GM12878 (cell line): Measurements from ENCODE around the gene COL4A3. TPM values are rescaled to one million over a fixed set of nuclear protein-coding genes. Genes with fewer than 3 reads are reported as not detected.

Experiments used
- ATAC-seq: fragments of 200-7000 bp; cut with Tn5 transposase; 3 replicates; pipeline ENCODE4 v1.9.1; 2020; ENCODE audit warnings: mild to moderate bottlenecking, moderate library complexity
- BruUV-seq: library from RNA; stranded (reverse); fragments of 400-500 nt; replicated peaks from 2 replicates; lab custom pipeline; 2021; lab: Mats Ljungman, UMichigan
- CTCF ChIA-PET: fragments of 300-600 bp; sonication (Branson Sonifier 250); formaldehyde crosslinking; extraction: SDS; loops from one replicate; lab custom pipeline; 2021; ENCODE audit warnings: inconsistent platforms; lab: Yijun Ruan, JAX
- POLR2A ChIA-PET: fragments of 350-600 bp; formaldehyde crosslinking; extraction: SDS; loops from one replicate; lab custom pipeline; 2021; ENCODE audit warnings: inconsistent platforms; lab: Charles Lee
- RAD21 ChIA-PET: fragments of 300-600 bp; sonication (Branson Sonifier 250); formaldehyde crosslinking; loops from one replicate; lab custom pipeline; 2023; ENCODE audit warnings: antibody characterized with exemption; ENCODE audit not compliant: unreplicated experiment; lab: Charles Lee
- SMC1A ChIA-PET: fragments of 300-600 bp; sonication (Branson Sonifier 250); formaldehyde crosslinking; loops from one replicate; lab custom pipeline; 2023; ENCODE audit not compliant: unreplicated experiment, uncharacterized antibody; lab: Charles Lee
- DNase-seq: peaks from one replicate; pipeline ENCODE4 v3.0.0-alpha.2; 2011; ENCODE audit warnings: low read depth, low spot score
- FAIRE-seq: peaks from 3 replicates; lab custom pipeline; 2011; peaks lifted over from hg19 to GRCh38; lab: Jason Lieb, UNC
- H2AFZ ChIP-seq: 2 replicates; pipeline ENCODE4 v1.6.0; 2011; ENCODE audit warnings: low read depth, low read length, control low read depth; ENCODE audit not compliant: control insufficient read depth
- H3K27ac ChIP-seq: 2 replicates; pipeline ENCODE4 v1.5.1; 2011; ENCODE audit warnings: control low read depth; ENCODE audit not compliant: control insufficient read depth, insufficient read depth
- H3K27me3 ChIP-seq, 2 experiments: replicated peaks in 1 of 2; 2 replicates each; pipeline versions ENCODE4 v1.6.0 to v1.6.1; 2011; ENCODE audit warnings: low read length in 1 of 2; ENCODE audit not compliant: control insufficient read depth in 2 of 2, insufficient read depth in 2 of 2
- H3K36me3 ChIP-seq, 2 experiments: 2 replicates each; pipeline ENCODE4 v1.5.1; 2011; ENCODE audit warnings: low read length in 1 of 2; ENCODE audit not compliant: control insufficient read depth in 2 of 2, insufficient read depth in 2 of 2
- H3K4me1 ChIP-seq: 2 replicates; pipeline ENCODE4 v1.6.1; 2011; ENCODE audit warnings: mild to moderate bottlenecking, low read length, moderate library complexity, mixed read lengths; ENCODE audit not compliant: control insufficient read depth, insufficient read depth
- H3K4me2 ChIP-seq: 2 replicates; pipeline ENCODE4 v1.6.0; 2011; ENCODE audit warnings: control low read depth; ENCODE audit not compliant: control insufficient read depth, insufficient read depth
- H3K4me3 ChIP-seq: fragments of 200-600 bp; sonication (generic); 2 replicates; pipeline ENCODE4 v1.5.1; 2016
- H3K79me2 ChIP-seq: 2 replicates; pipeline ENCODE4 v1.6.0; 2011; ENCODE audit warnings: low read length; ENCODE audit not compliant: control insufficient read depth, insufficient read depth
- H3K9ac ChIP-seq: 2 replicates; pipeline ENCODE4 v1.8.0; 2011; ENCODE audit warnings: low read length, control low read depth, mixed read lengths; ENCODE audit not compliant: control insufficient read depth, insufficient read depth
- H3K9me3 ChIP-seq: replicated peaks from 3 replicates; pipeline ENCODE4 v1.5.1; 2011; ENCODE audit warnings: mild to moderate bottlenecking, low read length; ENCODE audit not compliant: control insufficient read depth, insufficient read depth
- H4K20me1 ChIP-seq: 2 replicates; pipeline ENCODE4 v1.6.0; 2011; ENCODE audit not compliant: control insufficient read depth, insufficient read depth
- ASH2L ChIP-seq: fragments of 300-600, 200-600 bp; sonication (generic); IDR thresholded peaks from 2 replicates; pipeline ENCODE4 v1.6.1; 2017; ENCODE audit warnings: low read depth, mild to moderate bottlenecking, borderline replicate concordance
- E2F4 ChIP-seq: IDR thresholded peaks from 2 replicates; pipeline ENCODE4 v1.6.1; 2012; ENCODE audit warnings: low read depth, low read length, improper control_type of control experiment
- FOXM1 ChIP-seq: IDR thresholded peaks from 2 replicates; pipeline ENCODE4 v1.6.1; 2012; ENCODE audit warnings: low read depth, mild to moderate bottlenecking, inconsistent platforms, low read length, moderate library complexity
- IKZF1 ChIP-seq: fragments of 450-650 bp; conservative IDR thresholded peaks from 2 replicates; pipeline ENCODE4 v1.6.1; 2017; ENCODE audit warnings: antibody characterized with exemption, mild to moderate bottlenecking
- MYC ChIP-seq: IDR thresholded peaks from 2 replicates; pipeline ENCODE4 v1.6.1; 2011; ENCODE audit warnings: mild to moderate bottlenecking, low read length, moderate library complexity, inconsistent platforms; ENCODE audit not compliant: insufficient read depth, insufficient replicate concordance, insufficient read length, severe bottlenecking
- REST ChIP-seq: IDR thresholded peaks from 2 replicates; pipeline ENCODE4 v1.6.1; 2012; ENCODE audit warnings: mild to moderate bottlenecking, low read depth, low read length
- RUNX3 ChIP-seq: IDR thresholded peaks from 2 replicates; pipeline ENCODE4 v1.6.1; 2012; ENCODE audit warnings: low read length, inconsistent platforms
- SMC3 ChIP-seq: IDR thresholded peaks from 2 replicates; pipeline ENCODE4 v1.6.1; 2011; ENCODE audit warnings: low read length, improper control_type of control experiment, borderline replicate concordance
- SPI1 ChIP-seq: IDR thresholded peaks from 2 replicates; pipeline ENCODE4 v1.6.1; 2011; ENCODE audit warnings: low read depth, mild to moderate bottlenecking, low read length, moderate library complexity, borderline replicate concordance; ENCODE audit not compliant: insufficient read depth
- TCF3 ChIP-seq: IDR thresholded peaks from 2 replicates; pipeline ENCODE4 v1.6.1; 2012; ENCODE audit warnings: low read depth, mild to moderate bottlenecking, low read length, borderline replicate concordance; ENCODE audit not compliant: insufficient read depth
- ZBTB4 ChIP-seq: fragments of 450-650 bp; formaldehyde crosslinking; IDR thresholded peaks from 2 replicates; pipeline ENCODE4 v1.4.0; 2022; ENCODE audit warnings: mild to moderate bottlenecking, moderate library complexity
- ZNF217 ChIP-seq: fragments of 450-650 bp; IDR thresholded peaks from 2 replicates; pipeline ENCODE4 v1.6.1; 2017; ENCODE audit warnings: antibody characterized with exemption, mild to moderate bottlenecking
- ZSCAN29 ChIP-seq: fragments of 450-650 bp; IDR thresholded peaks from 2 replicates; pipeline ENCODE4 v1.6.1; 2017; ENCODE audit warnings: mild to moderate bottlenecking, moderate library complexity
- WGBS: methylation state at CpG from one replicate; pipeline ENCODE4 v1.1.6; 2016; ENCODE audit warnings: low lambda C conversion rate; ENCODE audit not compliant: insufficient replicate concordance, insufficient coverage; ENCODE audit errors: missing lambda C conversion rate; 5-methylcytosine and 5-hydroxymethylcytosine counted together
- in situ Hi-C: fragments of 300-500 bp; cut with MboI; formaldehyde crosslinking; loops from 9 replicates; pipeline ENCODE4 v1.14.3; 2018; ENCODE audit warnings: mixed read lengths
- intact Hi-C: fragments of 100-400 bp; cut with micrococcal nuclease; formaldehyde crosslinking; loops from one replicate; pipeline ENCODE4 v1.14.2; 2022; ENCODE audit not compliant: unreplicated experiment
- polyA plus RNA-seq, 11 experiments: library from polyadenylated mRNA; depleted of rRNA in 4 of 11; unstranded in 6 of 11; stranded (reverse) in 5 of 11; fragments of >200 nt; fragmentation: Nextera tagmentation in 4 of 11; fragmentation: Illumina TruSeq in 1 of 11; extraction: Ambion mirVana in 4 of 11; extraction: Trizol in 1 of 11; gene quantifications; 1 replicate in 1 of 11; 2 replicates in 10 of 11; pipeline versions ENCODE4 v1.2.1 to v1.2.3, GENCODE V29; 2011 to 2016; ENCODE audit warnings: inconsistent platforms in 2 of 11, missing spikeins in 2 of 11, low read depth in 1 of 11
- total RNA-seq, 4 experiments: library from RNA; depleted of rRNA in 3 of 4; stranded (reverse); fragments of >200 nt in 3 of 4; fragmentation: Illumina TruSeq in 1 of 4; extraction: Trizol in 1 of 4; gene quantifications; 2 replicates each; pipeline versions ENCODE4 v1.2.1 to v1.2.3, GENCODE V29; 2013 to 2021

The COL4A3 gene
- total and polyA plus RNA-seq, 10 of the 15 experiments (the other 5 are each of a cell fraction or from before 2014, with no cell fraction given), result 0.34 to 10.5 (median 3.8) TPM

GRCh38 chr2:227238238-227239237, 74.1 kb downstream of the COL4A3 start:
- BruUV-seq, result no TSS peak
- in situ Hi-C loops, result no loop called here
- CTCF ChIA-PET, result interaction anchor here (0.7 to 4.7 kb wide), 53 partner anchors 9 to 1573 kb away, joined by 3 to 100 read pairs (median 4); partner anchors contain the start of gene MFF
- POLR2A ChIA-PET, result interaction anchor here (0.5 to 0.6 kb wide), 2 partner anchors 100 to 411 kb away, joined by 3 read pairs; no protein-coding TSS in a partner anchor
- Histone ChIP-seq H3K36me3 (no peaks in the 10 kb centered on the region), H4K20me1 (no peaks in the 10 kb centered on the region), H3K9ac (no peak overlapping the region), H3K4me1 (no peaks in the 10 kb centered on the region), H3K4me3 (no peak overlapping the region), H3K9me3 (no peaks in the 10 kb centered on the region), H3K79me2 (no peaks in the 10 kb centered on the region), H3K27me3 (no peaks in the 10 kb centered on the region), H2AFZ (no peak overlapping the region), H3K4me2 (no peak overlapping the region), H3K27ac (no peak overlapping the region)
- intact Hi-C loops, result loop anchor here (1.0 to 5.0 kb wide), 3 partner anchors 109 to 1571 kb away; no protein-coding TSS in a partner anchor
- SMC1A ChIA-PET, result interaction anchor here (0.6 to 3.1 kb wide), 15 partner anchors 10 to 1569 kb away, joined by 3 to 35 read pairs (median 4); partner anchors contain the start of gene MFF
- RAD21 ChIA-PET, result interaction anchor here (0.6 to 2.9 kb wide), 11 partner anchors 15 to 1349 kb away, joined by 3 to 21 read pairs (median 4); no protein-coding TSS in a partner anchor
- FAIRE-seq, result peak; percentile 93
- ATAC-seq, result peak; percentile 80
- WGBS, result 36% methylated on average over 10 of the region's 10 CpGs
- DNase-seq, result peak; percentile 21
- no peak for TF ChIP-seq SPI1
- TF ChIP-seq E2F4, result no peak
- peak; percentile 60; the same call in 1 of the 2 replicates for TF ChIP-seq FOXM1
- no peak for TF ChIP-seq ZSCAN29
- no peak for TF ChIP-seq IKZF1
- TF ChIP-seq ZBTB4, result no peak
- no peak for TF ChIP-seq ZNF217
- TF ChIP-seq SMC3, result peak; percentile 93
- no peak for TF ChIP-seq REST
- no peak for TF ChIP-seq ASH2L
- no peak for TF ChIP-seq TCF3
- no peak for TF ChIP-seq MYC
- peak; percentile 30; the same call in 1 of the 2 replicates for TF ChIP-seq RUNX3
